Omental fat pad (tissue), 4 donors: ENCODE data around the gene KRT6B. TPM values are rescaled to one million over a fixed set of nuclear protein-coding genes. Genes with fewer than 3 reads are reported as not detected.

Source experiments
- ATAC-seq: fragments of 150-250 bp; one replicate; pipeline ENCODE4 v1.9.1; 2016; ENCODE audit warnings: mild to moderate bottlenecking, moderate library complexity; ENCODE audit not compliant: low FRiP score
- DNase-seq: peaks from one replicate; pipeline ENCODE4 v3.0.0-alpha.2; 2019; ENCODE audit warnings: low spot score
- CTCF ChIP-seq, 3 donors: fragments of 450-650 bp; IDR thresholded peaks; one replicate each; pipeline ENCODE4 v1.5.1; 2016 to 2017; ENCODE audit warnings: antibody characterized with exemption in 3 of 3, mild to moderate bottlenecking in 3 of 3, moderate library complexity in 2 of 3
- total RNA-seq, 4 donors: library from RNA; depleted of rRNA; stranded (reverse); fragments of >200 nt; gene quantifications; one replicate each; pipeline ENCODE4 v1.1.0, GENCODE V29; 2016

The KRT6B gene
- total RNA-seq, 4 donors from 2014 or later = 0.24 to 0.46 TPM; not detected in 2

- ATAC-seq (no peak), DNase-seq (no peak)
- TF ChIP-seq CTCF (IDR thresholded peaks at IDR 0.05) = no peak
Measured at GRCh38 chr12:52402873-52403540, 48.9 kb downstream of the KRT6B start.

GRCh38 chr12:52402377-52402776, 49.6 kb downstream of the KRT6B start:
- ATAC-seq (no peak), DNase-seq (no peak)
- no peak for TF ChIP-seq CTCF (IDR thresholded peaks at IDR 0.05)

- no peak for ATAC-seq
- no peak for TF ChIP-seq CTCF (IDR thresholded peaks at IDR 0.05)
- DNase-seq = no peak
Measured at GRCh38 chr12:52401926-52402325, 50.0 kb downstream of the KRT6B start.

- ATAC-seq (no peak), DNase-seq (no peak)
- TF ChIP-seq CTCF (IDR thresholded peaks at IDR 0.05) = no peak
Measured at GRCh38 chr12:52401526-52401925, 50.4 kb downstream of the KRT6B start.

GRCh38 chr12:52400906-52401305, 51.0 kb downstream of the KRT6B start:
- DNase-seq (no peak), ATAC-seq (no peak)

GRCh38 chr12:52399756-52400155, 52.2 kb downstream of the KRT6B start:
- DNase-seq = no peak
- no peak for ATAC-seq
- no peak for TF ChIP-seq CTCF (IDR thresholded peaks at IDR 0.05)

More at GRCh38 chr12:52400906-52401305, 51.0 kb downstream of the KRT6B start:
- no peak for TF ChIP-seq CTCF (IDR thresholded peaks at IDR 0.05)

GRCh38 chr12:52398176-52398575, 53.8 kb downstream of the KRT6B start:
- DNase-seq (no peak), ATAC-seq (no peak)
- no peak for TF ChIP-seq CTCF (IDR thresholded peaks at IDR 0.05)
